GOT3 (cell line): Measurements from ENCODE around the gene FAM8A1.
"Not testable (repeated sequence)": the region's sequence is repeated elsewhere in the genome, so short reads cannot be mapped to it uniquely, and the experiment has no call there.

ENCODE experiments used
- DNase-seq: peaks from one replicate; lab custom pipeline; 2025; ENCODE audit warnings: mixed read lengths; lab: John Stamatoyannopoulos, UW

Gene FAM8A1

GRCh38 chr6:17599877-17600526 lies at the start of gene FAM8A1:
TSS of gene FAM8A1 (plus strand) at chr6:17600302. CDS start at chr6:17600410, 108 bp downstream.
- DNase-seq = peak; percentile 52

GRCh38 chr6:17551383-17551958 lies 48.6 kb upstream of the FAM8A1 start:
- no peak for DNase-seq

GRCh38 chr6:17552861-17553260 lies 47.2 kb upstream of the FAM8A1 start:
- DNase-seq = no peak

- no peak for DNase-seq
Measured at GRCh38 chr6:17556014-17556413, 44.1 kb upstream of the FAM8A1 start.

GRCh38 chr6:17562636-17563035 lies 37.5 kb upstream of the FAM8A1 start:
- no peak for DNase-seq

GRCh38 chr6:17565399-17565798 lies 34.7 kb upstream of the FAM8A1 start:
- no peak for DNase-seq

- DNase-seq = no peak
Measured at GRCh38 chr6:17574866-17575560, 25.1 kb upstream of the FAM8A1 start.

- no peak for DNase-seq
Measured at GRCh38 chr6:17577059-17577458, 23.0 kb upstream of the FAM8A1 start.

- DNase-seq = no peak
Measured at GRCh38 chr6:17580518-17581048, 19.5 kb upstream of the FAM8A1 start.

GRCh38 chr6:17581282-17581681 lies 18.8 kb upstream of the FAM8A1 start:
- DNase-seq = not testable (repeated sequence)

- DNase-seq = no peak
Measured at GRCh38 chr6:17583811-17584210, 16.3 kb upstream of the FAM8A1 start.

- DNase-seq = no peak
Measured at GRCh38 chr6:17584241-17584803, 15.8 kb upstream of the FAM8A1 start.

GRCh38 chr6:17585766-17586490 lies 14.2 kb upstream of the FAM8A1 start:
- DNase-seq = no peak

- not testable (repeated sequence) for DNase-seq
Measured at GRCh38 chr6:17586623-17587022, 13.5 kb upstream of the FAM8A1 start.

- no peak for DNase-seq
Measured at GRCh38 chr6:17588011-17588410, 12.1 kb upstream of the FAM8A1 start.

GRCh38 chr6:17589406-17590096 lies 10.6 kb upstream of the FAM8A1 start:
- DNase-seq = no peak

- no peak for DNase-seq
Measured at GRCh38 chr6:17591287-17591686, 8.8 kb upstream of the FAM8A1 start.

- no peak for DNase-seq
Measured at GRCh38 chr6:17593246-17593645, 6.9 kb upstream of the FAM8A1 start.

GRCh38 chr6:17596085-17596484 lies 4.0 kb upstream of the FAM8A1 start:
- DNase-seq = no peak

- DNase-seq = no peak
Measured at GRCh38 chr6:17600527-17601385, 654 bp downstream of the FAM8A1 start.

- DNase-seq = no peak
Measured at GRCh38 chr6:17601386-17601703, 1.2 kb downstream of the FAM8A1 start.
